Nephron progenitor cell (in vitro differentiated cells): ENCODE results near the gene MSL3.
A peak's percentile ranks its signal among the peaks of the same experiment; 100 is the strongest.

Experiments
- DNase-seq: peaks from one replicate; pipeline ENCODE4 v3.0.0; 2021
- H3K27ac Mint-ChIP-seq: 2 replicates; pipeline ENCODE4 v1.8.0; 2021; ENCODE audit warnings: mild to moderate bottlenecking, moderate library complexity, mixed read lengths
- H3K27me3 Mint-ChIP-seq: 2 replicates; pipeline ENCODE4 v1.8.0; 2021; ENCODE audit warnings: mild to moderate bottlenecking, low read depth, mixed read lengths; ENCODE audit not compliant: poor library complexity
- H3K36me3 Mint-ChIP-seq: 2 replicates; pipeline ENCODE4 v1.8.0; 2021; ENCODE audit warnings: low read depth, mixed read lengths
- H3K4me1 Mint-ChIP-seq: 2 replicates; pipeline ENCODE4 v1.8.0; 2021; ENCODE audit warnings: mixed read lengths
- H3K4me3 Mint-ChIP-seq: 2 replicates; pipeline ENCODE4 v1.8.0; 2021; ENCODE audit warnings: mild to moderate bottlenecking, moderate library complexity, mixed read lengths
- H3K9me3 Mint-ChIP-seq: 2 replicates; pipeline ENCODE4 v1.8.0; 2021; ENCODE audit warnings: mild to moderate bottlenecking, moderate library complexity, mixed read lengths
- TF ChIP-seq, protein P1 (sequence below): fragments of 200-600 bp; sonication (generic); IDR thresholded peaks from 2 replicates; pipeline ENCODE4 v1.5.0; 2021; ENCODE audit warnings: antibody characterized with exemption

Gene MSL3

DNA sequence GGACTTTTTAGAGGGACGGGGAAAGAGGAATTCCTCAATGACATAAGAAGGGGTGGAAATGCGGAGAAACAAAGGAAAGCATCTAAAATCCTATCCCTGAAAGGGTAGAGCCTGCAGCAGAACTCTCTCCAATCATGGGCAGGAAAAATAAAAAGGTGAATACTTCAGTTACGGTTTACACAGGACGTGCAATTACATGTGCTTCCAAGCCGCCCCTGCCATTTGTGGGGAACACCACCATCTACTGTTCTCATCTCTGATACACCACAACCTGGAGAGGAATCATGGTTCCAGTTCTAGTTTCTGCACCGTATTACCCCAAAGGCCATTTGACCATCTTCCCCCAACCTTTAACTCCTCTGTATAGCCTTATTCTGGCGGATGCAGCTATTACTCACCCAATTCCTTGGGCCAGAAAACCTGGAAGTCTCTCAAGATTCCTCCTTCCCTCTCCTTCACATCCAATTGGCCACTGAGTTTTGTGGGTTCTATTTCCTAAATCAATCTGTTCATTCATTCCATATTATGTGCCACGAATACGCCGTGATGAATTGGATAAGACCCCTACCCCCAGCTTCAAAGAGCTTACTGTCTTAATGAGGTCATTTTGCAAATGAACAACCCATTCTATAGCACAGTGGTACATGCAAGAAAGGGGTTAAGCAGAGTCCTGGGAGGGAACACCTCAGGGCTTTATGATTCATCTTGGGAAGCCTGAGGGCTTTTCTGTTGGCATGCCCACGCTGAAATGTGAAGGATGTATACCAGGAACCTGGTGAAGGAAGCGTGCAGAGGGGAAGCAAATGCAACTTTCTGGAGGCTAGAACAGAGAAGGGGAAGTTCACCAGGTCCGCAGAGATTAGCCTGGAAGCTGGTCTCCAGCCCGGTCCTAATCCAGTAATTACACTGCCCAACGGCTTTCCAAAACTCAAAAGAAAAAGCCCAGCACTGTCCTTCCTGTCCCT, 1.4 kb upstream of the MSL3 start:
- Mint-ChIP-seq H3K4me3 (peak overlapping the region; percentile 71), H3K27ac (no peak overlapping the region), H3K27me3 (peaks cover 29% of the 10 kb centered on the region), H3K36me3 (peaks cover 7% of the 10 kb centered on the region), H3K4me1 (peaks cover 10% of the 10 kb centered on the region), H3K9me3 (peaks cover 42% of the 10 kb centered on the region)
- no peak for DNase-seq
- TF ChIP-seq, protein P1, sequence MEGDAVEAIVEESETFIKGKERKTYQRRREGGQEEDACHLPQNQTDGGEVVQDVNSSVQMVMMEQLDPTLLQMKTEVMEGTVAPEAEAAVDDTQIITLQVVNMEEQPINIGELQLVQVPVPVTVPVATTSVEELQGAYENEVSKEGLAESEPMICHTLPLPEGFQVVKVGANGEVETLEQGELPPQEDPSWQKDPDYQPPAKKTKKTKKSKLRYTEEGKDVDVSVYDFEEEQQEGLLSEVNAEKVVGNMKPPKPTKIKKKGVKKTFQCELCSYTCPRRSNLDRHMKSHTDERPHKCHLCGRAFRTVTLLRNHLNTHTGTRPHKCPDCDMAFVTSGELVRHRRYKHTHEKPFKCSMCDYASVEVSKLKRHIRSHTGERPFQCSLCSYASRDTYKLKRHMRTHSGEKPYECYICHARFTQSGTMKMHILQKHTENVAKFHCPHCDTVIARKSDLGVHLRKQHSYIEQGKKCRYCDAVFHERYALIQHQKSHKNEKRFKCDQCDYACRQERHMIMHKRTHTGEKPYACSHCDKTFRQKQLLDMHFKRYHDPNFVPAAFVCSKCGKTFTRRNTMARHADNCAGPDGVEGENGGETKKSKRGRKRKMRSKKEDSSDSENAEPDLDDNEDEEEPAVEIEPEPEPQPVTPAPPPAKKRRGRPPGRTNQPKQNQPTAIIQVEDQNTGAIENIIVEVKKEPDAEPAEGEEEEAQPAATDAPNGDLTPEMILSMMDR: no peak

DNA sequence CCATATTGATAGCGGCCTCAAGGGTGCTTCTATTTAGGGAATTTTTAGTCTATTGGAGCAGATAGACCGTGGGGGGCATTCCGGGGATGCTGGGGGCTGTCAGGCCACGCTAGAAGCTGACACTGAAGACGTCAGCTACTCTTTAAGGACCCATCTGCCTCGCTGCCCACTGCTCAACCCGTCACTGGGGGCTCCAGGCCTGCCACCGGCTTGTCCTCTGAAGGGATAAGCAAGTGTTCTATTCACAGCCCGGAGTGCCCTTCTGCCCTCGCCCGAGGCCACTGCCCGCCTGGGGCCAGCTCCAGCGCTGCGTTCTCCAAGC, 679 bp upstream of the MSL3 start:
- Mint-ChIP-seq H3K4me1 (peaks cover 10% of the 10 kb centered on the region), H3K27me3 (peaks cover 22% of the 10 kb centered on the region), H3K9me3 (peaks cover 46% of the 10 kb centered on the region), H3K27ac (no peak overlapping the region), H3K4me3 (peak overlapping the region; percentile 71), H3K36me3 (peaks cover 7% of the 10 kb centered on the region)
- no peak for DNase-seq
- TF ChIP-seq, protein P1: no peak

DNA sequence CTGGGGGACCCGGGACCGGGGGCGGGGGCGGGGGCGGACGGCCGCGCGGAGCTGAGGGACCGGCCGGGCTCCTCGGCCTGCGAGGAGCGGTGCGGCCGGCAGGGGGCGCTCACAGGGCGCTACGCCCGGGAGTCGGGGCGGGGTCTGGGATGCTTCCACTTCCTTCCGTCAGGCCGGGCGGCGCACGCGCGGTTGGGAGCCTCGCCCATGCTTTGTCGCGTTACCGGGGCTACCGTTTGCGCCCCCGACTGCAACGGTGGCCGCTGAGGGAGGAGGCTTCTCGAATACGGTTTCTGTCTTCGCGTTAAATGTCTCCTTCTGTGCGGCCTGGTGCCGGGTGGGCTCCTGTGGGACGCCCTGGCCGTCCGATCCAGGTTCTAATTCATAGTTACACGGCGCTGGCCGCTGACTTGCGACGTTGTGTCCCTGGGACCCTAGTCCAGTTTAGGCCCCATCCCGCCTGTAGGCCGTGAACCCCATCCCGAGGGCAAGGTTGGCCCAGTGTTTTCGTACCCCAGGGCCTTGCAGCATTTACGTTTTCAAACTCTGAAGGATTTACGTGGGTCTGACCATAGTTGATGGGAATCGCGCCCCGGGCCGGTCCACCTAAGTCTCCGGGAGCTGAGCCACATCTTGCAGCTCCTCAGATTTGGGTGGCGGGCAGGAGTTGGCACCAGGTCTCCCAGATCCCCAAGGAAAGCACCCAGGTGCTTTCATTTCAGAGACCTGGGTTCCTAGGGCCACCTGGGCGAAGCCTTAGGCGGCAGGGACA, 549 bp downstream of the MSL3 start:
- Mint-ChIP-seq H3K27me3 (peaks cover 18% of the 10 kb centered on the region), H3K9me3 (peaks cover 46% of the 10 kb centered on the region)
- peak; percentile 89 for DNase-seq

DNA sequence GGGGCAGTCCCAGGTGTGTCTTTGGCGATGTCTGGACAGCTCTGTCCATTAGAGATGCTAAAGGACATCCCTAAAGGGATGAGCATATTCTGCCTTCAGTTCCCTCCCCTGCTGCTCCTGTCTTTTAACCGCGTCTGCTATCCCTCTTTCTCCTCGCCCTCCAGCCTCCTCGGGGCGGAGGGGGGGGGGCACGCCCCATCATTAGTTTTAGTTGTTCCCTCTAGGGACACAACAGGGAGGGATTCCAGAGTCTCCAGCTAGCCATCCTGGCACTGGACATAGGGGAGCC, 1.1 kb downstream of the MSL3 start:
- H3K9me3 Mint-ChIP-seq: peaks cover 46% of the 10 kb centered on the region
- peak overlapping the region; percentile 91 for H3K4me3 Mint-ChIP-seq
- TF ChIP-seq, protein P1: no peak
- peaks cover 10% of the 10 kb centered on the region for H3K4me1 Mint-ChIP-seq
- H3K27ac Mint-ChIP-seq: peak overlapping the region; percentile 98
- peaks cover 15% of the 10 kb centered on the region for H3K36me3 Mint-ChIP-seq
- H3K27me3 Mint-ChIP-seq: peaks cover 18% of the 10 kb centered on the region
- no peak for DNase-seq

More for the DNA sequence above, 549 bp downstream of the MSL3 start:
- TF ChIP-seq, protein P1: peak; percentile 56
- Mint-ChIP-seq H3K4me1 (peaks cover 10% of the 10 kb centered on the region), H3K27ac (peak overlapping the region; percentile 95), H3K4me3 (peak overlapping the region; percentile 91), H3K36me3 (peaks cover 12% of the 10 kb centered on the region)

DNA sequence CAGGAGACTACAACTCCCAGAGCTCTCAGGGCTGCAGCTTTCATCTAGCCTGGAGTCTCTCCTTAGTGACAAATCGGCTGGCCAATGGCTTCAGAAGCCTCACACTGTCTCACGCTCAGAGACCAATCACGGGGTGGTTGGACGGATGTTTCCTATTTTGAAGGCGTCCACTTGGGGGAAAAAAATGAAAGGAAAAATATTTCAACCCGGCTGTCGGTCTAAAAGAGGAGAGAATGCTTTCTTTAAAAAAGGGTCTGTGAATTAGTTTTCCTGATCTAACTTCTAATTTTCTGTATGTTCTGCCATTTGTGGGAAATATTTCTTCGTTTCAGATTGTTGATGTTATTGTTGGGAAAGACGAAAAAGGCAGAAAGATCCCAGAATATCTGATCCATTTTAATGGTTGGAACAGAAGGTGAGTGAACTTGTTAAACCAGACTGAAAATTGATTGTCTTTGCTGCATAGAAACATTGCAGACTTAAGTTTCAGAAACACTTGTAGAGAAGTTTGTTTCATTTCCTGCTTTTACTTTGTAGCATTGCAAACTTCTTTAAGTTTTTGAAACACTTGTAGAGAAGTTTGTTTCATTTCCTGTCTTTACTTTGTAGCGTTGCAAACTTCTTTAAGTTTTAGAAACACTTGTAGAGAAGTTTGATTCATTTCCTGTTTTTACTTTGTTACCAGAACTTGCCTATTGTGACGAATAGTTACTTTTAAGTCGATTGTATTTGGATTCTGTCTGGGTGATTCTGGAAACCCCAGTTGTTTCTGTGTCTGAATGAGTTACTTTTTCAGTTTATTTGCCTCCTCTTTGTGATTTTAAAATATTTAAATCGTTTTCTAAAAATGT, 1.6 kb downstream of the MSL3 start:
- H3K4me3 Mint-ChIP-seq: peak overlapping the region; percentile 91
- peaks cover 16% of the 10 kb centered on the region for H3K27me3 Mint-ChIP-seq
- TF ChIP-seq, protein P1: no peak
- peak overlapping the region; percentile 49 for H3K27ac Mint-ChIP-seq
- peaks cover 19% of the 10 kb centered on the region for H3K36me3 Mint-ChIP-seq
- DNase-seq: peak; percentile 61
- H3K4me1 Mint-ChIP-seq: peaks cover 10% of the 10 kb centered on the region
- peaks cover 45% of the 10 kb centered on the region for H3K9me3 Mint-ChIP-seq
